Kidney (tissue), 14 donors: ENCODE data around the gene PARVB. TPM values are rescaled to one million over a fixed set of nuclear protein-coding genes. Genes with fewer than 3 reads are reported as not detected.

ENCODE experiments used
- DNase-seq, 5 donors: peaks; one replicate each; pipeline ENCODE4 v3.0.0-alpha.2; 2013 to 2020
- FAIRE-seq: peaks from 2 replicates; lab custom pipeline; 2012; peaks lifted over from hg19 to GRCh38; lab: Jason Lieb, UNC
- H3K27ac ChIP-seq, 2 donors: one replicate each; pipeline ENCODE4 v1.7.0; 2013; ENCODE audit warnings: low read depth in 2 of 2, low read length in 2 of 2, inconsistent platforms in 1 of 2
- H3K27me3 ChIP-seq: one replicate; pipeline ENCODE4 v1.7.1; 2013; ENCODE audit warnings: low read length, inconsistent platforms; ENCODE audit not compliant: control insufficient read depth, insufficient read depth
- H3K36me3 ChIP-seq, 3 donors: one replicate each; pipeline versions ENCODE4 v1.7.0 to v1.7.1; 2013; ENCODE audit warnings: low read length in 3 of 3, control low read depth in 1 of 3, inconsistent platforms in 1 of 3; ENCODE audit not compliant: insufficient read depth in 3 of 3, control insufficient read depth in 2 of 3
- H3K4me1 ChIP-seq, 3 donors: one replicate each; pipeline versions ENCODE4 v1.7.0 to v1.7.1; 2013; ENCODE audit warnings: low read length in 3 of 3, inconsistent platforms in 1 of 3, low read depth in 1 of 3; ENCODE audit not compliant: control insufficient read depth in 2 of 3, insufficient read depth in 2 of 3
- H3K4me3 ChIP-seq, 3 donors: one replicate each; pipeline versions ENCODE4 v1.7.0 to v1.8.1; 2013; ENCODE audit warnings: low read length in 3 of 3, control low read depth in 1 of 3, inconsistent platforms in 1 of 3
- H3K9ac ChIP-seq, 3 donors: one replicate each; pipeline versions ENCODE4 v1.7.0 to v1.7.1; 2013; ENCODE audit warnings: low read length in 3 of 3, control low read depth in 1 of 3, inconsistent platforms in 1 of 3
- H3K9me3 ChIP-seq, 3 donors: one replicate each; pipeline versions ENCODE4 v1.7.0 to v1.7.1; 2013; ENCODE audit warnings: low read length in 3 of 3, control low read depth in 1 of 3, inconsistent platforms in 1 of 3; ENCODE audit not compliant: control insufficient read depth in 2 of 3, insufficient read depth in 1 of 3
- intact Hi-C: fragments of 100-400 bp; cut with DNase I; formaldehyde crosslinking; loops from one replicate; pipeline ENCODE4 v1.11.1; 2022
- polyA plus RNA-seq: library from polyadenylated mRNA; stranded (reverse); fragments of 350-450 nt; fragmentation: Illumina TruSeq; extraction: RNeasy Lipid Tissue Mini Kit (QIAGEN cat#74804); gene quantifications from one replicate; pipeline ENCODE4 v1.2.3, GENCODE V29; 2014; ENCODE audit warnings: low read depth, low replicate concordance; ENCODE audit not compliant: insufficient read depth
- total RNA-seq: library from RNA; stranded (reverse); fragmentation: NEBNext Ultra II Directional; extraction: Animal tissue kit (Norgen Biotek cat#: 25700); gene quantifications from one replicate; pipeline ENCODE4 v1.2.1, GENCODE V29; 2021
- TF ChIP-seq, protein P1 (sequence below): IDR thresholded peaks from 3 replicates; pipeline ENCODE4 v1.5.1; 2012; ENCODE audit warnings: mild to moderate bottlenecking, moderate library complexity, borderline replicate concordance; ENCODE audit not compliant: insufficient read depth; ENCODE audit errors: extremely low read depth
- donor health status: control.
- donor health status: control.
- donor health status: control.
- donor health status: control.
- donor health status: control.
- donor health status: DM: yes; HTN: yes; CAD: no.
- donor health status: Normal renal cell carcinoma (clear cell type).

Gene PARVB
- total and polyA plus RNA-seq, 2 donors from 2014 or later, result 32.9 to 51.1 TPM

DNA sequence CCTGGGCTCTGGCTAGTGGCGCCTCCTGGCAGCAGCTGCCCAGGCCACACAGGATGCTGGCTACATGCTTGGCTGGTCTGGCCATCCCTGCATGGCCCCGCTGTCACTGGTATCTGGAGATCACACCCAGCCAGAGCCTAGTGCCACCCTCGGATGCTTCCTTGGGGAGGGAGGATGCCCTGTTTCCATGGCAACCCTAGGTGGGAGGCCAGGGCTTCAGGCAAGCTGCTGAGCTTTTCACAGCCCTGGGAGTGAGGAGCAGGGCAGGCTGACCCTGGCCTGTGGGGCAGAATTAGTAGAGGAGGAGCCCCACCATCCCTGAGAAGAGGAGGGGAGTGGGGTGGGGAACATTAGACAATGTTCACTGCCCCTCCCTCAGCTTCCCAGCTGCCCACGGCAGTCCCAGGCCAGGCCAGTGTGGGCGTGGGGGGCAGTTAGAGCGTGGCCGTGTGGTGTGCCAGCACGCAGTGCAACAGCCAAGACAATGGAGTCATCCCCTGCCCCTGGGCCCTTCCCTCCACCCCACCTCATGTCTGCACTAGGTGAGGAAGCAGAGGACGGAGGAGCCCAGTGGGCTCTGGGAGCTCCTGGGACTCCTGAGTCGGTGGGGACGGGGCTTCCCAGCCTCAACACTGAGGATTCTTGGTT is 50.4 kb downstream of the PARVB start:
- no peaks in the 10 kb centered on the region for H3K27me3 ChIP-seq
- intact Hi-C loops, result no loop called here
- no peak overlapping the region for H3K27ac ChIP-seq
- DNase-seq, result peak in 4 of 5 donors; percentile 91 to 93 (median 92)
- H3K36me3 ChIP-seq, result no peaks in the 10 kb centered on the region
- TF ChIP-seq, protein P1, sequence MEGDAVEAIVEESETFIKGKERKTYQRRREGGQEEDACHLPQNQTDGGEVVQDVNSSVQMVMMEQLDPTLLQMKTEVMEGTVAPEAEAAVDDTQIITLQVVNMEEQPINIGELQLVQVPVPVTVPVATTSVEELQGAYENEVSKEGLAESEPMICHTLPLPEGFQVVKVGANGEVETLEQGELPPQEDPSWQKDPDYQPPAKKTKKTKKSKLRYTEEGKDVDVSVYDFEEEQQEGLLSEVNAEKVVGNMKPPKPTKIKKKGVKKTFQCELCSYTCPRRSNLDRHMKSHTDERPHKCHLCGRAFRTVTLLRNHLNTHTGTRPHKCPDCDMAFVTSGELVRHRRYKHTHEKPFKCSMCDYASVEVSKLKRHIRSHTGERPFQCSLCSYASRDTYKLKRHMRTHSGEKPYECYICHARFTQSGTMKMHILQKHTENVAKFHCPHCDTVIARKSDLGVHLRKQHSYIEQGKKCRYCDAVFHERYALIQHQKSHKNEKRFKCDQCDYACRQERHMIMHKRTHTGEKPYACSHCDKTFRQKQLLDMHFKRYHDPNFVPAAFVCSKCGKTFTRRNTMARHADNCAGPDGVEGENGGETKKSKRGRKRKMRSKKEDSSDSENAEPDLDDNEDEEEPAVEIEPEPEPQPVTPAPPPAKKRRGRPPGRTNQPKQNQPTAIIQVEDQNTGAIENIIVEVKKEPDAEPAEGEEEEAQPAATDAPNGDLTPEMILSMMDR, result no peak
- no peak overlapping the region for H3K9ac ChIP-seq
- H3K4me3 ChIP-seq, result no peak overlapping the region
- no peak for FAIRE-seq
- H3K9me3 ChIP-seq, result no peaks in the 10 kb centered on the region
- H3K4me1 ChIP-seq, result no peaks in the 10 kb centered on the region

DNA sequence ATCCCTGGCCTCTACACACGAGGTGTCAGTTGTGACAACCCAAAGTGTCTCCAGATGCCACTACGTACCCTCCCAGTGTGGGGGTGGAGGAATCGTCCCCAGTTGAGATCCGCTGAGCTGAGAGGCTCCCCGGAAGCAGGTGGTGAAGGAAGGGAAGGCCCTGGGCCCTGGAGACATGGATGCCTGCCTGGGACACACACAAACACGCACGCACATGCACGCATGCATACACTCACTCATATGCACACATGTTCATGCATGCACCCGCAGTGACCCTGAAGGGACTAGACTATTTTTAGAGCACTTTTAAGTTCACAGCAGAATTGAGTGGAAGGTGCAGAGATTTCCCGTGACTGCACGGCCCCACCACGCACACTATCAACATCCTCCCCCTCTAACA is 50.9 kb downstream of the PARVB start:
- Histone ChIP-seq H3K27me3 (no peaks in the 10 kb centered on the region), H3K4me3 (no peak overlapping the region), H3K36me3 (no peaks in the 10 kb centered on the region), H3K9ac (no peak overlapping the region), H3K9me3 (no peaks in the 10 kb centered on the region), H3K27ac (no peak overlapping the region), H3K4me1 (no peaks in the 10 kb centered on the region)
- DNase-seq (no peak), FAIRE-seq (no peak)
- intact Hi-C loops, result no loop called here
- TF ChIP-seq, protein P1, result no peak

DNA sequence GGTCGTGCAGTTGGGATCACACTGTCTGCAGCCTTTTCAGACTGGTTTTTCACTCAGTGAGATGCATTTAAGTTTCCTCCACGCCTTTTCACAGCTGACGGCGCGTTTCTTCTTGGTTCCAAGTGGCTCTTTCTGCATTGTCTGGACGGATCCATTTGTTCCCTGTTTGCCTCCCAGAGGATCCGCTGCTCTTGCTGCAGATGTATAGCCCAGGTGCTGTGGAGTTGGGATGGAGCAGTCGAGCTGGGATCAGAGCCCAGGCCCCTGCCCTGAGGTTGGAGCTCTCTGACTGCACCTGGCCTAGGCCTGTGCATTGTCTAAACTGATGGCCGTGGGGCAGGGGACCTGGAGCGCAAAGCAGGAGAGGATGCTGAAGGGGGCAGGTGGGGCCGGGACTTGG is 51.6 kb downstream of the PARVB start:
- Histone ChIP-seq H3K36me3 (no peaks in the 10 kb centered on the region), H3K27me3 (no peaks in the 10 kb centered on the region), H3K9ac (no peak overlapping the region), H3K9me3 (no peaks in the 10 kb centered on the region), H3K4me3 (no peak overlapping the region), H3K4me1 (no peaks in the 10 kb centered on the region), H3K27ac (no peak overlapping the region)
- intact Hi-C loops, result no loop called here
- no peak for FAIRE-seq
- DNase-seq, result no peak
- TF ChIP-seq, protein P1, result no peak

DNA sequence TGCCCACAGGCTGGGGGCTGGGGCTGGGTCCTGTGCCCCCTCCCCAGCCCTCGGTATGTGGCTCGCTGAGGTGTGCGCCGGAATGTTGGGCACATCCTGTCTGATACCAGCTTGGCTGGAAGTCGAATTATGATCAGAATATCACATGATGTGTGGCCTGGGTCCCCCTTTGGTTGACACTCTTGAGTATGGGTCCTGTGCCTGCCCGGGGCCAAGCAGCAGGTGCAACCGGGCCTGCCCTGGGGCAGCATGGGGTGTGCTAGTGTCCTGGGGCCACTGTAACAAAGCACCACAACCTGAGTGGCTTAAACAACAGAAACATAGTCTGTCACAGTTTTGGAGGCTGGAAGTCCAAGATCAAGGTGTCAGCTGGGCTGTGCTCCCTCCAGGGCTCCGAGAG is 52.7 kb downstream of the PARVB start:
- intact Hi-C loops, result no loop called here
- H3K4me3 ChIP-seq, result no peak overlapping the region
- FAIRE-seq (no peak), DNase-seq (no peak)
- no peaks in the 10 kb centered on the region for H3K9me3 ChIP-seq
- H3K9ac ChIP-seq, result no peak overlapping the region
- no peaks in the 10 kb centered on the region for H3K36me3 ChIP-seq
- H3K27me3 ChIP-seq, result no peaks in the 10 kb centered on the region
- H3K27ac ChIP-seq, result no peak overlapping the region
- TF ChIP-seq, protein P1, result no peak
- H3K4me1 ChIP-seq, result no peaks in the 10 kb centered on the region
